Stimulated activated CD8-positive, alpha-beta memory T cell treated with anti-CD3 and anti-CD28 coated beads, Interleukin-2, amount 100 ng/mL, for 48 hours (primary cell): Measurements from ENCODE around the gene TSPAN32.
A peak's percentile ranks its signal among the peaks of the same experiment; 100 is the strongest.

Experiments
- DNase-seq, 2 donors: peaks; one replicate each; pipeline ENCODE4 v3.0.0-alpha.2; 2020; ENCODE audit warnings: low read depth in 2 of 2

The TSPAN32 gene

DNA sequence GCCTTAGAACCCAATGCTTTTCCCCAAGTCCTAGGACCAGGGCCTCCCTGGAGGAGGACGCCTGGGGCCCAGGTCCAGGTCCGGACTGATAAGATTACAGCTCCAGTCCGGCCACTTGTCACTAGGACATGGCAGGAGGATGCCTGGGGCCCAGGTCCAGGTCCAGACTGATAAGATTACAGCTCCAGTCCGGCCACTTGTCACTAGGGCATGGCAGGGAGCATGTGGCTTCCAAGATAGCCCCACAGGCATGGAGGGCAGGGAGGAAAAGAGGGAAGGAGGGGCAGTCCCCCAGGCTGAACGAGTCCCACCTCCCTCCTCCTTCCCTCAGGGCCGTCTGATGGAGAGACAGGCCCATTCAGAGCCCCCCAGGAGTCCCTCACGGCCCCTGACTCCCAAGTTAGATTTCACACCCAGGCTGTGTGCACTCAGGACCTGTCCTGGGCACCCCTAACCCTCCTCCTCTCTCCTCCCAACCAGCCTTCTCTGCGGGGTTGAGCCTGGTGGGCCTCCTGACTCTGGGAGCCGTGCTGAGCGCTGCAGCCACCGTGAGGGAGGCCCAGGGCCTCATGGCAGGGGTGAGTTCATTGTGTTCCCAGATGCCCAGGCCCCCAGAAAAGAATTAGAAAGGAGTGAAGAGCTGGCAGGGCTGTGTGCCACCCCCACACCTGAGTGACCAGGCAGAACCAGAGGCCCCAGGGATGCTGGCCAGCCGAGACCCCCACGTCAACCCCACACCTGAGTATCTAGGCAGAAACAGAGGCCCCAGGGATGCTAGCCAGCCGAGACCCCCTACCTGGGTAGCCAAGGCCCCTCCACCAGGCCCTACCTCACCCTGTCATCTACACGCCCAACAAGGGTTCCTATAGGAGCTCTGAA, 2.1 kb downstream of the TSPAN32 start:
- no peak for DNase-seq

DNA sequence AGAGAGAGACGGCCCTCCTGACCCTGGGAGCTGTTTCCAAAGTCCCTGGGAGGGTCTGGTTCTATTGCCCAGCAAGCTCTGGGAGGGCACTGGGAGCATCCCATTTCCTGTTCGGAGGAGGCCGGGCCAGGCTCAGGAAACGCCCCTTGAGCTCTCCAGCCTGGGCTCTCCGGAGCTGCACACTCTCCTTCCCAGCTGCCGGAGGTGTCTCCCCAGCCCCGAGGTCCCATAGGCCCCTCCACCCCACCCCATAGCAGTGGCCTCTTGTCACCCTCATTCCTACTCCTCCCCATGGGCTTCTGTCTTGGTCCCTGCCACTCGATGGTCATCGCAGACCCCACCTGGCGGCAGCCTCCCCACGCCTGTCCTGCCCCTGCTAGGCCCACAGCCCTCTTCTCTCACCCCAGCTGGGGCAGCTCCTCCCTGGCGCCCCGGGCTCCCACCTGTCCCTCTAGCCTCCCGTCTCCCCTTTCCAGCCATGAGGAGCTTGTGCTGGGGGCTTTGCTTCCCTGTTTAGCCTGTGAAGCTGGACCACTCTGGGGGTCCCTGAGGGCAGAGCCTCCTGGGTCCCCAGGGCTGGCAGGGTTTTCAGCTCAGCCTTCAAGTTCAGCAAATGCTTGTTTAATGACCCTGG, 2.8 kb downstream of the TSPAN32 start:
- DNase-seq: no peak

DNA sequence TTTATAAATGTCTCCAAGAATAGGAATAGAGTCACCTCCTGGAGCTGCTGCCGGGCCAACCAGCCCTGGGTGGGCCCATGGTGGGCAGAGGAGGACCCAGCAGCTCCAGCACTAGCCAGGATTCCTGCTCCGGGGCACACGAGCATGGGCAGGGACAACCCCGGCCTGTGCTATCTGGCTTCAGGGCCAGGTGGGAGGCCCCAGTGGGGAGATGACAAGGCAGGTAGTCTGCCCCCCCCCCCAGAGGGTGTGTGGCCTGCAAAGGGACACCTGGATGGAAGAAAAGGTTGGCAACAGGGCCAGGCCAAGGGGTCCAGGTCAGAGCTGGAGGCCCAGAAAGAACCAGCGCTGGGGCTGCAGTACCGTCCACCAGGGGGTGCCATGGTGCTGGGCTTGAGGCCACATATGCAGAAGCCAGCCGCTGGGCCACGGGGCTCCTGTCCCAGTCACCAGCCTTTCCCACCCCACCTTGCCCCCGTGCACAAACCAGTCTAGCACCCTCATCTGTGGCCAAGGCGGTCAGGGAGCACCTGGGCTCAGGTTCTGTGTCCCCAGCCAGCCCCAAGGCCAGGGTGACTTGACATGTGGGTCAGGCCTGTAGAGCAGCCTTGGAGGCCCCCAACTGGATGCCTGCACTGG, 3.4 kb downstream of the TSPAN32 start:
- peak; percentile 83 to 84 for DNase-seq

DNA sequence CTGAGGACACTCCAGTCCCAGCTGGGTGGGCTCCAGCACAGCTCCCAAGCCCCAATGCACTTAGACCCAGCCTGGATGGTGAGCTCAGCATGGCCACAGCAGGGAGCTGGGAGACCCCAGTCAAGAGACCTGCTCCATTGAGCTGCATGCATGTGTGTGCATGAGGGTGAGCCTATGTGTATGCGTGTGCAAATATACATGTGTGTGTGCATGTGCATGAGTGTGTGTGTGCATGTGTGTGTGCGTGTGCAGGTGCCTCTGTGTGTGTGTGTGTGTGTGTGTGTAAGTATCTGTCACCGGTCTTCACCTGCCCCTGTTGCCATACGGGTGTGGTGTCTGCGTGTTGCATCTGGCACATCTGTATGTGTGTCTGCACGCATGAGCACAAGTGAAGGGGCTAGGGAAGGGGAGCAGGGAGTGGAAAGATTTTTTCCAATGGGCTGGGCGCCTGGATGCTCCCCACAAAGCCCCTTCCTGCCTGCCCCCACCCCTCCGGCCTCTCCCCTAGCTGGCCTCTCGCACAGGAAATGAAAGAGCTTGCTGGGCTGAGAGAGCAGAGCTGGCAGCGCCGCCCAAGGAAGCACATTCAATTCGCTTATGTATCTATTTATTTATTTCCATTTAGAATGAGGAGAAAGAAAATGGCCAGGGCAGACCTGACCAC, 4.1 kb downstream of the TSPAN32 start:
- no peak for DNase-seq

- no peak for DNase-seq
These were observed 4.6 kb downstream of the TSPAN32 start for GRCh38 chr11:2306452-2306823.

GRCh38 chr11:2306877-2307500, 5.2 kb downstream of the TSPAN32 start:
- DNase-seq: no peak

DNA sequence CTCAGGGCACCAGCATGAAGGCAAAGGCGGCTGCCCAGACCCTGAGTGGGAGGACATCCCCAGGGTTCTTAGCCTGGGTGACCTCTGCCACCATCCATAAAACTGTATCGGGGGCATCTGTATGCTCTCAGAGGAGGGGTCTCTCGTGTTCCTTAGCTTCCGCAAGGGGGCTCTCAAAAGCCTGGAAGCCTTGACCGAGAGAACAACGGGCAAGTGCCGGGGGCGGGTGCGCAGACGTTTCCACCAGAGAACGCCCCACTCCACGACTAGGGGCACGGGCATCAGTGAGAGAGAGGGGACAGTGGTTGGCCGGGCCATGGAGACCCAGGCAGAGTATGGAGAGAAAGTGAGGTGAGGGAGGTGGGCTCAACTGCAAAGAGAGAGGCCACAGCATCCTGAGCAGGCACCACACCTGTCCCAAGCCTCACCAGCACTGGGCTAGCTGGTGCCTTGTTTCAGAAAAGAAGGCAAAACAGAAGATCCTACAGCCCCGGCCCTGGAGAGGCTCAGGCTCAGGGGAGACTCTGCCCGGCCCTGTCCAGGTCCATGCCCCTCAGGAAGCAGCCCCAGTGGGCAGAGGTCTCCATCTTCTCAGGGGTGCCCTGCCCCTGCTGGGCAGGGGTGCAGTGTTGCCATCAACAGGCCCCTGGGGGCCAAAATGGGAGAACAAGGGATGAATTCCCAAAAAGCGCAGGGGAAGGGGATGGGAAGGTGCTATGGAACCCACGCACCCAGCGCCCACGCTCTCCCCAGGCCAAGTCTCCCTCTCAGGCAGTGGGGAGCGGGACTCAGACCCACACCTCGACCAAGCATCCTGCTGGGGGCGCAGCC, 5.9 kb downstream of the TSPAN32 start:
- no peak for DNase-seq

GRCh38 chr11:2308713-2309112, 6.9 kb downstream of the TSPAN32 start:
- DNase-seq: no peak

GRCh38 chr11:2309251-2310072, 7.6 kb downstream of the TSPAN32 start:
- no peak for DNase-seq

DNA sequence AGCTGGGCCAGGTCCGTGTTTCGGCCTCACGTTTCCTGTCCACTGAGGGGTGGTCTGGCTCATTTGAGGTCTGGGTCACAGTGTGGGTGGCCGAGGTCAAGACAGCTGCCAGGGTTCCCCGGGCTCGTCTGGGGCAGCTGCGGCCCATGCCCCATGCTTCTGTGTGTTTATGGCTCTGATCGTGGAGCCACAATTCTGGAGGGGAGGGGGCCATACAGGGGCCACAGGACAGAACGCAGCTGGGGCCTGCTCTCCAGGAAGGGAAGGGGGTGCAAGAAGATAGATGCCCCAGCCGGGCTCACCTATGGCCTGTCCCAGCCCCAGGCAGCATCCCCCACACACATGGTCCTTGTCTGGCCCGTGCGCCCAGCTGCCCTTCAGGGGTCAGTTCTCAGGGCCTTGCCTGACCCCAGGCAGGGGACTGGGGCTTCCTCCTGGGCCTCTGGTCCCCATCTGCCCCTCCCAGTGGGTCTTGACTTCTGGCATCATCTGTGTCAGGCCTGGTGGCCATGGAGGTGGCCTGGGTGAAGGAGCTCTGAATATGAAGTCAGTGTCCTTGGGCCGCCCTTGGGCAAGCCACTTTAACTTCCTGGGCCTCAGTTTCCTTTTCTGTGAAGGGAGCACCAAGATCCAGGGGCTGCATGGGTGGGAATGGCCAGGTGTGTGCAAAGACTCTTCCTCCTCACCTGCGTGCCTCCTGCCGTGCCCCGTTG, 8.4 kb downstream of the TSPAN32 start:
- DNase-seq: no peak

DNA sequence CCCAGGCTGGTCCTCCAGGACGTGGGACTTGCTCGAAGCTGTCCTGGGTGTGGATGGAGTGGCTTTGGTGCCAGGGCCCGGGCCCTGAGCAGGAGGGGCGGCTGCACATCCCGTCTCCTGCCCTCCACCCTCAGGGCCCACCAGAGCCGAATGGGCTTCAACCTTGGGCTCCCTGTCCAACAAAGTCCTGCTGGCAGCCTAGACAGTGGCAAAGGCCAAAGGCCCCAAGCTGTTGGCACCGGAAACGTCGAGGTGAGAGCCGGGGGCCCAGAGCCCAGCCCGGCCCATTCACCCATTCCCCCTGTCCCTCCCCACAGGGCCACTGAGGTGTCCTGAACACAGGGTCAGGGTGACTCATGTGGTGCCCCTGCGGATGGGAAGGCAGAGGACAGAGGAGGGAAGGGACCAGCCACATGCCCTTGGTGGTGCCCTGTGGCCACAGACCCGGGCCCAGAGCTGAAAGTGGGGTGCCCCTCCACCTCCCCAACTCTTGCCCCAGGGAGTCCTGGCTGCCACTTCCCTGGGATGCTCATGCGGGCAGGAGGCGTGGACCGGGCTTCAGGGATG, 9.1 kb downstream of the TSPAN32 start:
- DNase-seq: no peak

DNA sequence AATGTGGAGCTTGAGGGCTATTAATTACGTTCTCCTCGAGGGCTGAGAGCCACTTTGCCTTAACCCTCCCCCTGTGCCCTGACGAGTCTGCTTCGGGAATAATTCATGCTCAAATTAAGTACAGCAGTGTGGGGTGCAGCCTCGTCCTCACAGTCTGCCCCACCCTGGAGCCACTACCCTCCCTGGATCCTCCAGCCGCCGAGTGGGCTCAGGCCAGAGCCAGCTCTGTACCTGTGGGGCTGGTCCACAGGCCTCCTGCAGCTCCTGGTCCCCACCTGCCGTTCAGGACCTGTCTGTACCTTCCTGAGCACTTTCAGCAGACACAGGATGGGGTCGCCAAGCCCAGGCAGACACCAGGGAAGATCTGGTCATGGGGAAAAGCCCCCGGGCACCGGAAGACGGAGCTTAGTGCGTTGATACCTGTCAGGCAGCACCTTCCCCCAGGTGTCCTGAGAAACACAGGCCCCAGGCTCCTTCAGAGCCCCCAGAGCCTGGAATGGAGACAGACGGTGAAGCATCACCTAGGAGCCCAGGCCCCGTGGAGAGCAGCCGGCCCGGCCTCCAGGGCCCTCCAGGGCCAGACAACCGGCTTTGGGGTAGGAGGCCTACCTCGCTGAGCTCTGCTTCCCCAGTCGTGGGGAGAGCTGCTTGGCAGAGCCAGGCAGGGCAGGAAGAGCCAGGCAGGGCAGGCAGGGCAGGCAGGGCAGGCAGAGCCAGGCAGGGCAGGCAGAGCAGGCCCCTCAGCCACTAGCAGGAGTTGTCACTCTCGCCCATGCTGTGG, 9.7 kb downstream of the TSPAN32 start:
- no peak for DNase-seq

DNA sequence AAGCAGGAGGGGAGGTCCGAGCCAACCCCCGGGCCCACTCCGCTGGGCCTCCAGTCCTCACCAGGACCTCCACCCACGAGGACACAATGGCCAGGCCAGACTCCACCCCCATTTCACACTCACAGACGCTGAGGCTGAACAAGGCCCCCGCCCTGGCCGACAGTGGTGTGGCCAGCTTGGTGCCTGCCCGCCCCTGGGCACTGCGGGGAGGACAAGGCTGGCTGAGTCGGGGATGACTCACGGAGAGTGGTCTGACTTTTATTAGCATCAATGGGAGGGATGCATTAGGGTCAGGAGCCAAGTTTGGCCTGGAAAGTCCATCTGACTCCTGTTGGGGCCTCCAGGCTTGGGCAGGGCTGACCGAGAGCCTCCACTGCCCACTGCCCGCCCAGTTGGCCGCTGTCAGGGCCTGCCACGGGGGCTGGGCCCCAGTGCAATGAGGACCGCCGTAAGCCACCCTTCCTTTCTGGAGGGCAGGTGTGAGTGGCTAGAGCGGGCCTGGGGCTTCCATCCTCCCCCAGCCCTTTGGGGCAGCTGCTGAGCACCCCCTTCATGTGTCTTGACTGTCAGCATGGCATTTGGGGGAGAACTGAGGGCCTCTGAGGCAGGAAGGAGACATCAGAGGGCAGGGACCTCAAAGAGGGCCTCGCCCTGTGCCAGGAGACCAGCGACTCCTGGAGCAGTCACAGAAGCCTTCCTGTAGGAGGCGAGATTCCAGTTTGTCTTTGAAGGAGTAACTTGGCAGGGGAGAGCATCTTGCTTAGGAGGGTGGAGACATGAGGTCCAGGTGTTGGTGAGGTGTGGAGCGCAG, 10.6 kb downstream of the TSPAN32 start:
- no peak for DNase-seq

- no peak for DNase-seq
These were observed 11.5 kb downstream of the TSPAN32 start for GRCh38 chr11:2313051-2313951.

DNA sequence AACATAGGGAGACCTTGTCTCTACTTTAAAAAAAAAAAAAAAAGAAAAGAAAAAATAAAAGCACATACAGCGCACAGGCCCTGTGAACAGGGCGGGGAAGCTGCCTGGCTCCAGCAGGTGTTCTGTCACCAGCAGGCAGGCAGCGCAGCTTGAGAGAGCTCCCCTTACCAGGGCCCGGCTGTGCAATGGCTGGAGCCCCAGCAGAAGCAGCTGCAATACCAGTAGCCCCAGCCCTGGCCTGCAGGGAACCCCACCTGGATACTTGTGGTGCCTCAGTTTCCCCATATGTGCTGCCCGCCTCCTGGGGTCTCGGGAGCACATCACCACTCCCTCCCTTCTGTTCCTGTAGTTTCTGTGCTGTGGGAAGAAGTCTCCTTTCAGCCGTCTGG, 12.3 kb downstream of the TSPAN32 start:
- DNase-seq: no peak
